PC-3 (cell line): ENCODE data around the gene MYEOV. TPM values are rescaled to one million over a fixed set of nuclear protein-coding genes. Genes with fewer than 3 reads are reported as not detected.

ENCODE experiments used
- ATAC-seq: fragments of 200-7000 bp; cut with Tn5 transposase; 2 replicates; pipeline ENCODE4 v1.9.1; 2020; ENCODE audit warnings: mild to moderate bottlenecking, moderate library complexity
- BruUV-seq: library from RNA; stranded (reverse); fragments of 400-500 nt; replicated peaks from 2 replicates; lab custom pipeline; 2021; lab: Mats Ljungman, UMichigan
- CTCF ChIA-PET: fragments of 300-600 bp; sonication (Branson Sonifier 250); formaldehyde crosslinking; loops from one replicate; lab custom pipeline; 2022; ENCODE audit warnings: antibody characterized with exemption; lab: Charles Lee
- POLR2A ChIA-PET: fragments of 300-600 bp; sonication (Branson Sonifier 250); formaldehyde crosslinking; loops from one replicate; lab custom pipeline; 2022; ENCODE audit warnings: antibody characterized with exemption; ENCODE audit not compliant: unreplicated experiment; lab: Charles Lee
- DNase-seq: peaks from one replicate; pipeline ENCODE4 v3.0.0-alpha.2; 2015
- H2AFZ ChIP-seq: fragments of 300-600 bp; sonication (generic); 2 replicates; pipeline ENCODE4 v1.6.0; 2016; ENCODE audit warnings: antibody characterized with exemption, low read length
- H3F3A ChIP-seq: fragments of 300-600 bp; sonication (generic); one replicate; pipeline ENCODE4 v1.6.0; 2017; ENCODE audit warnings: antibody characterized with exemption, low read length, control low read depth, mild to moderate bottlenecking; ENCODE audit not compliant: unreplicated experiment
- H3K27ac ChIP-seq: fragments of 300-600 bp; sonication (generic); 2 replicates; pipeline ENCODE4 v1.5.1; 2016; ENCODE audit warnings: mild to moderate bottlenecking, low read length
- H3K27me3 ChIP-seq: fragments of 300-600 bp; sonication (generic); 2 replicates; pipeline ENCODE4 v1.6.1; 2016; ENCODE audit warnings: low read length, mixed read lengths
- H3K36me3 ChIP-seq: fragments of 300-600 bp; sonication (generic); 2 replicates; pipeline ENCODE4 v1.6.1; 2016; ENCODE audit warnings: low read depth, mixed run types, low read length, mixed read lengths
- H3K4me1 ChIP-seq: fragments of 300-600 bp; sonication (generic); 2 replicates; pipeline ENCODE4 v1.5.1; 2016; ENCODE audit warnings: low read length; ENCODE audit not compliant: insufficient read depth
- H3K4me2 ChIP-seq: fragments of 300-600 bp; sonication (generic); 2 replicates; pipeline ENCODE4 v1.6.0; 2016; ENCODE audit warnings: low read length
- H3K4me3 ChIP-seq: fragments of 300-600 bp; sonication (generic); 2 replicates; pipeline ENCODE4 v1.5.1; 2016; ENCODE audit warnings: mild to moderate bottlenecking, low read length, mixed read lengths
- H3K79me2 ChIP-seq: fragments of 300-600 bp; sonication (generic); 2 replicates; pipeline ENCODE4 v1.6.1; 2017; ENCODE audit warnings: low read length, mixed read lengths
- H3K9ac ChIP-seq: fragments of 300-600 bp; sonication (generic); 2 replicates; pipeline ENCODE4 v1.6.0; 2016; ENCODE audit warnings: mild to moderate bottlenecking, low read length
- H3K9me2 ChIP-seq: fragments of 300-600 bp; sonication (generic); replicated peaks from 2 replicates; pipeline ENCODE4 v1.6.1; 2016; ENCODE audit warnings: mixed run types, low read length, mixed read lengths
- H3K9me3 ChIP-seq: fragments of 300-600 bp; sonication (generic); 2 replicates; pipeline ENCODE4 v1.6.1; 2016; ENCODE audit warnings: low read length, mixed read lengths
- H4K20me1 ChIP-seq: fragments of 300-600 bp; sonication (generic); 2 replicates; pipeline ENCODE4 v1.6.1; 2016; ENCODE audit warnings: low read length, mixed read lengths
- CTCF ChIP-seq: fragments of 300-600 bp; sonication (generic); conservative IDR thresholded peaks from 2 replicates; pipeline ENCODE4 v1.5.1; 2017; ENCODE audit warnings: antibody characterized with exemption, low read depth, mild to moderate bottlenecking, low read length
- EZH2 ChIP-seq: fragments of 300-600 bp; sonication (generic); IDR thresholded peaks from one replicate; pipeline ENCODE4 v1.6.1; 2017; ENCODE audit warnings: antibody characterized with exemption, mild to moderate bottlenecking, low read length; ENCODE audit not compliant: unreplicated experiment
- EZH2phosphoT487 ChIP-seq: fragments of 300-600 bp; sonication (generic); IDR thresholded peaks from 2 replicates; pipeline ENCODE4 v1.6.1; 2018; ENCODE audit warnings: mild to moderate bottlenecking, antibody characterized with exemption, low read length, borderline replicate concordance
- intact Hi-C: fragments of 100-400 bp; cut with micrococcal nuclease; formaldehyde crosslinking; loops from 2 replicates; pipeline ENCODE4 v1.9.0; 2023
- total RNA-seq: library from RNA; depleted of rRNA; stranded (reverse); fragments of >200 nt; gene quantifications from 2 replicates; pipeline ENCODE4 v1.2.3, GENCODE V29; 2014

MYEOV gene
- total RNA-seq, 1 experiment from 2014 or later = 59.0 TPM

- intact Hi-C loops = loop anchor here (1.0 to 5.0 kb wide), 5 partner anchors 16 to 342 kb away; no protein-coding TSS in a partner anchor
- H3K27ac ChIP-seq = peak overlapping the region; percentile 98
- POLR2A ChIA-PET = interaction anchor here (0.6 to 1.4 kb wide), 4 partner anchors 16 to 246 kb away, joined by 3 to 5 read pairs (median 4); no protein-coding TSS in a partner anchor
- no peaks in the 10 kb centered on the region for H3K9me2 ChIP-seq
- H3K36me3 ChIP-seq = 0 out of 2 replicates have a peak, but pooled peaks cover 4% of the 10 kb centered on the region
- H3K4me2 ChIP-seq = peak overlapping the region; percentile 80
- peak overlapping the region; percentile 97 for H3K9ac ChIP-seq
- no peak overlapping the region for H2AFZ ChIP-seq
- TF ChIP-seq CTCF (no peak), EZH2phosphoT487 (peak; percentile 97)
- ATAC-seq = peak; percentile 7
- no peaks in the 10 kb centered on the region for H3K27me3 ChIP-seq
- DNase-seq = peak; percentile 100
- no peaks in the 10 kb centered on the region for H3K9me3 ChIP-seq
- H3K79me2 ChIP-seq = peaks cover 70% of the 10 kb centered on the region
- peaks cover 15% of the 10 kb centered on the region for H3F3A ChIP-seq
- CTCF ChIA-PET = interaction anchor here (0.5 to 1.0 kb wide), 4 partner anchors 10 to 196 kb away, joined by 3 to 4 read pairs (median 3); no protein-coding TSS in a partner anchor
- no peaks in the 10 kb centered on the region for H4K20me1 ChIP-seq
- peak overlapping the region; percentile 76 for H3K4me3 ChIP-seq
- TSS peak; percentile 31 for BruUV-seq
- H3K4me1 ChIP-seq = peaks cover 71% of the 10 kb centered on the region
These were observed 3.2 kb downstream of the MYEOV start for GRCh38 chr11:69296890-69297786.

GRCh38 chr11:69297787-69298266 is 3.9 kb downstream of the MYEOV start:
- POLR2A ChIA-PET = interaction anchor here (0.6 to 1.4 kb wide), 4 partner anchors 17 to 348 kb away, joined by 3 to 5 read pairs (median 4); no protein-coding TSS in a partner anchor
- Histone ChIP-seq H3K27me3 (no peaks in the 10 kb centered on the region), H3K9me2 (no peaks in the 10 kb centered on the region), H3K4me2 (peak overlapping the region; percentile 75), H3K4me3 (peak overlapping the region; percentile 33), H2AFZ (no peak overlapping the region), H3K79me2 (peaks cover 77% of the 10 kb centered on the region), H3F3A (peaks cover 15% of the 10 kb centered on the region), H3K9ac (peak overlapping the region; percentile 97), H3K4me1 (peaks cover 78% of the 10 kb centered on the region), H3K36me3 (0 out of 2 replicates have a peak, but pooled peaks cover 4% of the 10 kb centered on the region), H3K27ac (peak overlapping the region; percentile 98), H3K9me3 (no peaks in the 10 kb centered on the region), H4K20me1 (no peaks in the 10 kb centered on the region)
- CTCF ChIA-PET = interaction anchor here (0.6 to 1.5 kb wide), 4 partner anchors 9 to 342 kb away, joined by 3 to 12 read pairs (median 4); no protein-coding TSS in a partner anchor
- TF ChIP-seq EZH2phosphoT487 (no peak), CTCF (no peak), EZH2 (no peak)
- DNase-seq = no peak
- BruUV-seq = TSS peak; percentile 12
- intact Hi-C loops = loop anchor here (1.0 to 5.0 kb wide), 5 partner anchors 17 to 341 kb away; no protein-coding TSS in a partner anchor
- ATAC-seq = no peak
